K562 (cell line): Measurements from ENCODE around the gene ANO7. TPM values are rescaled to one million over a fixed set of nuclear protein-coding genes. Genes with fewer than 3 reads are reported as not detected.
A peak's percentile ranks its signal among the peaks of the same experiment; 100 is the strongest.

Experiments
- BRD4 ChIP-seq: fragments of 200-600 bp; sonication (generic); IDR thresholded peaks from 2 replicates; pipeline ENCODE4 v1.6.1; 2017; ENCODE audit warnings: inconsistent platforms
- NCOA6 ChIP-seq: fragments of 450-650 bp; IDR thresholded peaks from 2 replicates; pipeline ENCODE4 v1.6.1; 2017; ENCODE audit warnings: mild to moderate bottlenecking
- SIX5 ChIP-seq, 2 experiments: IDR thresholded peaks; 2 replicates each; pipeline ENCODE4 v1.6.1; 2011; ENCODE audit warnings: low read length in 2 of 2, borderline replicate concordance in 1 of 2, low read depth in 1 of 2, mild to moderate bottlenecking in 1 of 2, moderate library complexity in 1 of 2; ENCODE audit not compliant: insufficient read depth in 1 of 2
- SMARCC2 ChIP-seq: fragments of 450-650 bp; IDR thresholded peaks from 2 replicates; pipeline ENCODE4 v1.6.1; 2017; ENCODE audit warnings: antibody characterized with exemption, moderate library complexity, mild to moderate bottlenecking, low read depth
- SP2 ChIP-seq: IDR thresholded peaks from 2 replicates; pipeline ENCODE4 v1.6.1; 2011; ENCODE audit warnings: mild to moderate bottlenecking, low read depth, low read length, moderate library complexity; ENCODE audit not compliant: poor library complexity, severe bottlenecking; ENCODE audit errors: extremely low read depth
- ZNF3 ChIP-seq: fragments of 250-450 bp; sonication (Bioruptor Pico); IDR thresholded peaks from 2 replicates; pipeline ENCODE4 v1.5.0; 2021; ENCODE audit warnings: mild to moderate bottlenecking, moderate library complexity
- ZNF785 ChIP-seq: fragments of 250-450 bp; sonication (Bioruptor Pico); IDR thresholded peaks from 2 replicates; pipeline ENCODE4 v1.4.0; 2020; ENCODE audit warnings: mild to moderate bottlenecking
- ZSCAN32 ChIP-seq: fragments of 450-650 bp; formaldehyde crosslinking; IDR thresholded peaks from 2 replicates; pipeline ENCODE4 v1.4.0; 2020; ENCODE audit warnings: mild to moderate bottlenecking, moderate library complexity
- polyA plus RNA-seq, 8 experiments: library from polyadenylated mRNA; depleted of rRNA in 4 of 8; stranded (reverse) in 5 of 8; unstranded in 3 of 8; fragments of >200 nt; fragmentation: Nextera tagmentation in 2 of 8; fragmentation: Illumina TruSeq in 1 of 8; extraction: Ambion mirVana in 2 of 8; extraction: Trizol in 1 of 8; gene quantifications; 2 replicates each; pipeline versions ENCODE4 v1.2.1 to v1.2.3, GENCODE V29; 2011 to 2014; ENCODE audit warnings: inconsistent platforms in 1 of 8, missing spikeins in 1 of 8
- total RNA-seq, 7 experiments: library from RNA; depleted of rRNA in 6 of 7; stranded (reverse); fragments of >200 nt in 6 of 7; fragmentation: Illumina TruSeq in 2 of 7; extraction: Trizol in 2 of 7; gene quantifications; 2 replicates each; pipeline versions ENCODE4 v1.2.1 to v1.2.3, GENCODE V29; 2011 to 2021; ENCODE audit warnings: low replicate concordance in 1 of 7
- TF ChIP-seq, protein P1 (sequence below): IDR thresholded peaks from 2 replicates; pipeline ENCODE4 v1.6.1; 2011; ENCODE audit warnings: borderline replicate concordance, low read depth, mild to moderate bottlenecking, moderate library complexity, low read length; ENCODE audit not compliant: insufficient read depth, poor library complexity, severe bottlenecking
- TF ChIP-seq, protein P2 (sequence below), 2 experiments: fragments of 450-650 bp in 1 of 2; sonication (generic) in 1 of 2; formaldehyde crosslinking in 1 of 2; IDR thresholded peaks in 1 of 2; conservative IDR thresholded peaks in 1 of 2; 2 replicates each; pipeline versions ENCODE4 v1.6.1 to v1.8.1; 2016 to 2023; ENCODE audit warnings: mild to moderate bottlenecking in 2 of 2, moderate library complexity in 2 of 2, inconsistent platforms in 1 of 2, missing genetic modification reagents in 1 of 2
- TF ChIP-seq, protein P3 (sequence below), 2 experiments: fragments of 450-650 bp in 1 of 2; IDR thresholded peaks; 2 replicates each; pipeline ENCODE4 v1.6.1; 2011 to 2017; ENCODE audit warnings: low read depth in 2 of 2, antibody characterized with exemption in 1 of 2, borderline replicate concordance in 1 of 2, low read length in 1 of 2, mild to moderate bottlenecking in 1 of 2, mixed read lengths in 1 of 2; ENCODE audit not compliant: control insufficient read depth in 1 of 2
- TF ChIP-seq, protein P4 (sequence below): fragments of 450-650 bp; conservative IDR thresholded peaks from 2 replicates; pipeline ENCODE4 v1.6.1; 2016; ENCODE audit warnings: missing genetic modification characterization, low read depth, mild to moderate bottlenecking, missing compliant biosample characterization, moderate library complexity
- TF ChIP-seq, protein P5 (sequence below): sonication (generic); formaldehyde crosslinking; IDR thresholded peaks from 2 replicates; pipeline ENCODE4 v1.8.0; 2022; ENCODE audit warnings: mild to moderate bottlenecking, missing genetic modification reagents, borderline replicate concordance
- TF ChIP-seq, protein P6 (sequence below): fragments of 450-650 bp; formaldehyde crosslinking; IDR thresholded peaks from 2 replicates; pipeline ENCODE4 v1.4.0; 2020; ENCODE audit warnings: mild to moderate bottlenecking, moderate library complexity

Gene ANO7
- total and polyA plus RNA-seq, 9 of the 15 experiments (the other 6 are each of a cell fraction or from before 2014, with no cell fraction given) = 0.28 to 5.1 (median 1.1) TPM

DNA sequence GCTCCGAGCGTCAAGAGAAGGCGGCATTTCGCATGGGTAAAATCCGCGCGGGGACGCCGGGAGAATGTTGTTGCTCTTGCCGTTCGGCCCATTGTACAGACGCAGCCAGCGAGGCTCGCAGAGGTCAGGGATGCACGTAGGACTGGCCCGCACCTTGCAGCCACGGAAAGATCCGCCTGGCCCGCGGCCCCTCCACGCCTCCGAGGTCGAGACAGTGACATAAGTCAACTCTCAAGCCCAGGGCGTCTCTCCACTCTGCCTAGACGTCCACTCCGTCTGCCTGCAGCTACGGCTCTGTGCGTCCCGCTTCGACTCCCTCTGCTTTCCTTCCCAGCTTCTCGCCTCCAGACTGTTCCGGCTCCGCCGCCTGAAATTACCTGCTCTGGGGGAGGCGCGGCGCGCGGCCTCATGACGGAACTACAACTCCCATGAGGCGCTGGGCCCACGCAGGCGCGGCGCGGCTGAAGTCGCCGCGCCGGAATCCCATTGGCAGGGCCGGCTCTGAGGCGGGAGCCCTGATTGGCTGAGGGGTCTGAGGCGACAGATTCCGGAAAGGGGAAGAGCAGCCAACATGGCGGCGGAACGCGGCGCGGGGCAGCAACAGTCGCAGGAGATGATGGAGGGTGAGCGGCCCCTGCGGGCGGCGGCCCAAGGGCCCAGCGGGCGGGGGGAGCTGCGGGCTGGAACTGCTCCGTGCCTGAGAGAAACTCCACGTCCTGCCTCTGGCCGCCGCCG, 38.4 kb upstream of the ANO7 start, which contains the start of gene PPP1R7 (continued):
- TF ChIP-seq SIX5 (IDR thresholded peaks at IDR 0.05; ENCODE audit: borderline replicate concordance in 1 of 2, insufficient read depth in 1 of 2, low read depth in 1 of 2, low read length in 2 of 2) (peak; percentile 81 to 83), SP2 (no peak), ZSCAN32 (CRISPR knock-in tag) (no peak), SMARCC2 (no peak), ZNF785 (CRISPR knock-in tag) (no peak), BRD4 (no peak), ZNF3 (CRISPR knock-in tag) (no peak), NCOA6 (no peak)
- TF ChIP-seq, protein P1, sequence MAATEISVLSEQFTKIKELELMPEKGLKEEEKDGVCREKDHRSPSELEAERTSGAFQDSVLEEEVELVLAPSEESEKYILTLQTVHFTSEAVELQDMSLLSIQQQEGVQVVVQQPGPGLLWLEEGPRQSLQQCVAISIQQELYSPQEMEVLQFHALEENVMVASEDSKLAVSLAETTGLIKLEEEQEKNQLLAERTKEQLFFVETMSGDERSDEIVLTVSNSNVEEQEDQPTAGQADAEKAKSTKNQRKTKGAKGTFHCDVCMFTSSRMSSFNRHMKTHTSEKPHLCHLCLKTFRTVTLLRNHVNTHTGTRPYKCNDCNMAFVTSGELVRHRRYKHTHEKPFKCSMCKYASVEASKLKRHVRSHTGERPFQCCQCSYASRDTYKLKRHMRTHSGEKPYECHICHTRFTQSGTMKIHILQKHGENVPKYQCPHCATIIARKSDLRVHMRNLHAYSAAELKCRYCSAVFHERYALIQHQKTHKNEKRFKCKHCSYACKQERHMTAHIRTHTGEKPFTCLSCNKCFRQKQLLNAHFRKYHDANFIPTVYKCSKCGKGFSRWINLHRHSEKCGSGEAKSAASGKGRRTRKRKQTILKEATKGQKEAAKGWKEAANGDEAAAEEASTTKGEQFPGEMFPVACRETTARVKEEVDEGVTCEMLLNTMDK = no peak
- TF ChIP-seq, protein P2, sequence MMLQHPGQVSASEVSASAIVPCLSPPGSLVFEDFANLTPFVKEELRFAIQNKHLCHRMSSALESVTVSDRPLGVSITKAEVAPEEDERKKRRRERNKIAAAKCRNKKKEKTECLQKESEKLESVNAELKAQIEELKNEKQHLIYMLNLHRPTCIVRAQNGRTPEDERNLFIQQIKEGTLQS (IDR thresholded peaks at IDR 0.05) = no peak
- TF ChIP-seq, protein P2 (CRISPR knock-in tag; conservative IDR thresholded peaks at IDR 0.05) = no peak
- TF ChIP-seq, protein P3, sequence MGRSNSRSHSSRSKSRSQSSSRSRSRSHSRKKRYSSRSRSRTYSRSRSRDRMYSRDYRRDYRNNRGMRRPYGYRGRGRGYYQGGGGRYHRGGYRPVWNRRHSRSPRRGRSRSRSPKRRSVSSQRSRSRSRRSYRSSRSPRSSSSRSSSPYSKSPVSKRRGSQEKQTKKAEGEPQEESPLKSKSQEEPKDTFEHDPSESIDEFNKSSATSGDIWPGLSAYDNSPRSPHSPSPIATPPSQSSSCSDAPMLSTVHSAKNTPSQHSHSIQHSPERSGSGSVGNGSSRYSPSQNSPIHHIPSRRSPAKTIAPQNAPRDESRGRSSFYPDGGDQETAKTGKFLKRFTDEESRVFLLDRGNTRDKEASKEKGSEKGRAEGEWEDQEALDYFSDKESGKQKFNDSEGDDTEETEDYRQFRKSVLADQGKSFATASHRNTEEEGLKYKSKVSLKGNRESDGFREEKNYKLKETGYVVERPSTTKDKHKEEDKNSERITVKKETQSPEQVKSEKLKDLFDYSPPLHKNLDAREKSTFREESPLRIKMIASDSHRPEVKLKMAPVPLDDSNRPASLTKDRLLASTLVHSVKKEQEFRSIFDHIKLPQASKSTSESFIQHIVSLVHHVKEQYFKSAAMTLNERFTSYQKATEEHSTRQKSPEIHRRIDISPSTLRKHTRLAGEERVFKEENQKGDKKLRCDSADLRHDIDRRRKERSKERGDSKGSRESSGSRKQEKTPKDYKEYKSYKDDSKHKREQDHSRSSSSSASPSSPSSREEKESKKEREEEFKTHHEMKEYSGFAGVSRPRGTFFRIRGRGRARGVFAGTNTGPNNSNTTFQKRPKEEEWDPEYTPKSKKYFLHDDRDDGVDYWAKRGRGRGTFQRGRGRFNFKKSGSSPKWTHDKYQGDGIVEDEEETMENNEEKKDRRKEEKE (IDR thresholded peaks at IDR 0.05; ENCODE audit: borderline replicate concordance in 1 of 2, control insufficient read depth in 1 of 2, low read depth in 2 of 2, low read length in 1 of 2) = no peak
- TF ChIP-seq, protein P4, sequence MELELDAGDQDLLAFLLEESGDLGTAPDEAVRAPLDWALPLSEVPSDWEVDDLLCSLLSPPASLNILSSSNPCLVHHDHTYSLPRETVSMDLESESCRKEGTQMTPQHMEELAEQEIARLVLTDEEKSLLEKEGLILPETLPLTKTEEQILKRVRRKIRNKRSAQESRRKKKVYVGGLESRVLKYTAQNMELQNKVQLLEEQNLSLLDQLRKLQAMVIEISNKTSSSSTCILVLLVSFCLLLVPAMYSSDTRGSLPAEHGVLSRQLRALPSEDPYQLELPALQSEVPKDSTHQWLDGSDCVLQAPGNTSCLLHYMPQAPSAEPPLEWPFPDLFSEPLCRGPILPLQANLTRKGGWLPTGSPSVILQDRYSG = no peak
- TF ChIP-seq, protein P5, sequence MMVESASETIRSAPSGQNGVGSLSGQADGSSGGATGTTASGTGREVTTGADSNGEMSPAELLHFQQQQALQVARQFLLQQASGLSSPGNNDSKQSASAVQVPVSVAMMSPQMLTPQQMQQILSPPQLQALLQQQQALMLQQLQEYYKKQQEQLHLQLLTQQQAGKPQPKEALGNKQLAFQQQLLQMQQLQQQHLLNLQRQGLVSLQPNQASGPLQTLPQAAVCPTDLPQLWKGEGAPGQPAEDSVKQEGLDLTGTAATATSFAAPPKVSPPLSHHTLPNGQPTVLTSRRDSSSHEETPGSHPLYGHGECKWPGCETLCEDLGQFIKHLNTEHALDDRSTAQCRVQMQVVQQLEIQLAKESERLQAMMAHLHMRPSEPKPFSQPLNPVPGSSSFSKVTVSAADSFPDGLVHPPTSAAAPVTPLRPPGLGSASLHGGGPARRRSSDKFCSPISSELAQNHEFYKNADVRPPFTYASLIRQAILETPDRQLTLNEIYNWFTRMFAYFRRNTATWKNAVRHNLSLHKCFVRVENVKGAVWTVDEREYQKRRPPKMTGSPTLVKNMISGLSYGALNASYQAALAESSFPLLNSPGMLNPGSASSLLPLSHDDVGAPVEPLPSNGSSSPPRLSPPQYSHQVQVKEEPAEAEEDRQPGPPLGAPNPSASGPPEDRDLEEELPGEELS (CRISPR knock-in tag) = no peak
- TF ChIP-seq, protein P6, sequence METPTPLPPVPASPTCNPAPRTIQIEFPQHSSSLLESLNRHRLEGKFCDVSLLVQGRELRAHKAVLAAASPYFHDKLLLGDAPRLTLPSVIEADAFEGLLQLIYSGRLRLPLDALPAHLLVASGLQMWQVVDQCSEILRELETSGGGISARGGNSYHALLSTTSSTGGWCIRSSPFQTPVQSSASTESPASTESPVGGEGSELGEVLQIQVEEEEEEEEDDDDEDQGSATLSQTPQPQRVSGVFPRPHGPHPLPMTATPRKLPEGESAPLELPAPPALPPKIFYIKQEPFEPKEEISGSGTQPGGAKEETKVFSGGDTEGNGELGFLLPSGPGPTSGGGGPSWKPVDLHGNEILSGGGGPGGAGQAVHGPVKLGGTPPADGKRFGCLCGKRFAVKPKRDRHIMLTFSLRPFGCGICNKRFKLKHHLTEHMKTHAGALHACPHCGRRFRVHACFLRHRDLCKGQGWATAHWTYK (CRISPR knock-in tag) = no peak
